ENCODE measurements around the gene SMAD6.

Gene SMAD6

DNA sequence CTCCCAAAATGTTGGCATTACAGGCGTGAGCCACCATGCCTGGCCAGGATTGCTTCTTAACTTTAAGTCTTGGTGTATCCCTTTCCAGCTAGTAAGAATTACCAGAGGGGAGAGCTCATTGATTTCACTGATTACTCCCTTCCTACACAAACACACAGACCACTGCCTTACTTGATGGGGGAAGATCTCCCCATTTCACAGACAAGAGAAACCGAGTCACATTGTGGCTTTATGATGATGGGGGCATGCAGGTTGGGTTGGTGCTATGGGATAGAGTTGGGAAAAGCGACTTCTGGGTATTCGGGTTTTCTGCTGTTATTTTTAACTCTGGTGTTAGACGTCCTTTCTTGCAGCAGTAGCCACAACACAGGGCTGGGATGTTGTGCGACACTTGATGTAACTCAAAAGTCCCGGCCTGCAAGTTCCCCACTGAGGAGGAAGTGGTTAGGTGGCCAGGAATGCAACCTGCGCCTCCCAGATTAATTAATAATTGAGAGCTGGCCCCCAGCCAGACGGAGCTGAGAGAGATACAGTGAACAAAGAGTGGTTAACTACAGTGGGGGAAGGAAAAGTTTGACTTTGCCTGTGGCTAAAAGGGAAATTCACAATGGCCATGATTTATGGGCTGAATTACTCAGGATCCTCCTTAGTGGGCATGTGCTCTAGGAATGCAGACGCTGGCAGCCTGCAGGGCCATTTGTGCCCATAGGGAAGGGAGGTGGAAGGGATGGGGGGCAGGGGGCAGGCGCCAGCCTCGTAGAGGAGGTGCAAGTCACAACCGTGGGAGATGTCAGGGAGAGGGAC is 63.6 kb downstream of the SMAD6 start:
- TF ChIP-seq GATA3 (IDR thresholded peaks at IDR 0.05; ENCODE audit: low read depth, low read length) (no peak), GATA2 (IDR thresholded peaks at IDR 0.05; ENCODE audit: low read depth, low read length) (no peak)

GRCh38 chr15:66766282-66767230 is 64.5 kb downstream of the SMAD6 start:
- TF ChIP-seq GATA3 (IDR thresholded peaks at IDR 0.05; ENCODE audit: low read depth, low read length) (no peak), GATA2 (IDR thresholded peaks at IDR 0.05; ENCODE audit: low read depth, low read length) (no peak)

- TF ChIP-seq GATA2 (IDR thresholded peaks at IDR 0.05; ENCODE audit: low read depth, low read length) = no peak
- TF ChIP-seq GATA3 (IDR thresholded peaks at IDR 0.05; ENCODE audit: low read depth, low read length) = no peak
Observed at GRCh38 chr15:66767240-66767659, 65.2 kb downstream of the SMAD6 start.

DNA sequence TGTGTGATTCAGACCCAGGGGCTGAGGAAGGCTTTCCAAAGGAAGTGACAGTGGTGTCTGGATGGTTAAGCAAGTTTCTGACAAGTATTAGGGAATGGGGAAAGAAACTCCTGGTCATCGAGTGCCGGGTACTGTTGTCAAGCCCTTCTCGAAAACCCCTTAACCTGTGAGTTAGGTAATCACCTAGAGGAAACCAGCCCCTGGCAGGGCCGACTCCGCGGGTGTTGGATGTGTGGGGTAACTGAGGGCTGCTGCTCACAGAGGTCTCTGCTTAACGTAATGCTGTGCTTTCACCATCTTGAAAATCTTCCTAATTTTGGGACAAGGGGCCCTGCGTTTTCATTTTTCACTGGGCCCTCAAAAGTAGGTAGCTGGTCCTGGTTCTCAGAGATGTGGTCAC is 67.0 kb downstream of the SMAD6 start:
- TF ChIP-seq GATA3 (IDR thresholded peaks at IDR 0.05; ENCODE audit: low read depth, low read length) = no peak
- TF ChIP-seq GATA2 (IDR thresholded peaks at IDR 0.05; ENCODE audit: low read depth, low read length) = no peak

DNA sequence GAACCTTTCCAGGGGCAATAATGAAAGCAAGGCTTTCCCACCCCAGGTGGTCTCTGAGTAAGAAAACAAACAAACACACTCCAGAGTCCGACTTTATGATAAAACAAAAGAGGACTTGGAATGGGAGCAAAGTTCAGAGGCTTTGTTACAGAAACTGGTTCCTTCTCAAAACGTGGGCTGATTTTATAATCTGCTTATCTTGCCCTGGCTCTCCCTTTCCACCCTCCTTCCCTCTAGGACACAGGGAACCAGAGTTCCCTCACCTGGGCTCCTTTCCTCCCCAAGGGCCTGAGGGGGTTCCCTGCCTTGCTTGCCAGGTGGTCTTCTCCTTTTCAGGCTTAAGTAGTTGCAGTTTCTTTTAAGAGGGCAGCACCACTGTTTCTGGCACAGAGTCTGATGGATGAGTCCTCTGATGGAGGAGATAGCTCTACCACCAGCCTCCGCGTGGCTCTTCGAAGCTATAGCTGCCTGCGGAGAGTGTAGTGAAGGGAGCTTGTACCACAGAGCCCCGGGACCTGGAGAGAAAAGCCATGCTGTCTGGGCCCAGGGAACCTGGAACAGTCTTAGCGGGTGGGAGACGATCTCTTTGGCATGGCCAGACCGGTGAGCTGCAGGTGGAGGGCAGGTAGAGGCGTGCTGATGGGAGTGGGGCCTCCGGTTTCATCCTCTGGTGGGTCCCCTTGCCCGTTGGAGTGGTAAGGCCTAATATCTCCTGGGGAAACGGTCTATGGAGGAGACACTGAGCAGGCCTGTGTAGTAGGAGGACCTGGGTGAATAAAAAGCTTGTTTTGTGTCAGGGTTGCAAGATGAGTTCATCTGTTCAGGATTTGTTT is 68.7 kb downstream of the SMAD6 start:
- TF ChIP-seq GATA3 (IDR thresholded peaks at IDR 0.05; ENCODE audit: low read depth, low read length) (no peak), GATA2 (IDR thresholded peaks at IDR 0.05; ENCODE audit: low read depth, low read length) (peak; percentile 37; the same call in 1 of the 2 replicates)

- no peak for TF ChIP-seq GATA3 (IDR thresholded peaks at IDR 0.05; ENCODE audit: low read depth, low read length)
- no peak for TF ChIP-seq GATA2 (IDR thresholded peaks at IDR 0.05; ENCODE audit: low read depth, low read length)
Observed at GRCh38 chr15:66771351-66771650, 69.3 kb downstream of the SMAD6 start.

- TF ChIP-seq GATA3 (IDR thresholded peaks at IDR 0.05; ENCODE audit: low read depth, low read length) (no peak), GATA2 (IDR thresholded peaks at IDR 0.05; ENCODE audit: low read depth, low read length) (no peak)
Observed at GRCh38 chr15:66772604-66773128, 70.6 kb downstream of the SMAD6 start.

- no peak for TF ChIP-seq GATA2 (IDR thresholded peaks at IDR 0.05; ENCODE audit: low read depth, low read length)
- no peak for TF ChIP-seq GATA3 (IDR thresholded peaks at IDR 0.05; ENCODE audit: low read depth, low read length)
Observed at GRCh38 chr15:66773129-66773873, 71.3 kb downstream of the SMAD6 start.

DNA sequence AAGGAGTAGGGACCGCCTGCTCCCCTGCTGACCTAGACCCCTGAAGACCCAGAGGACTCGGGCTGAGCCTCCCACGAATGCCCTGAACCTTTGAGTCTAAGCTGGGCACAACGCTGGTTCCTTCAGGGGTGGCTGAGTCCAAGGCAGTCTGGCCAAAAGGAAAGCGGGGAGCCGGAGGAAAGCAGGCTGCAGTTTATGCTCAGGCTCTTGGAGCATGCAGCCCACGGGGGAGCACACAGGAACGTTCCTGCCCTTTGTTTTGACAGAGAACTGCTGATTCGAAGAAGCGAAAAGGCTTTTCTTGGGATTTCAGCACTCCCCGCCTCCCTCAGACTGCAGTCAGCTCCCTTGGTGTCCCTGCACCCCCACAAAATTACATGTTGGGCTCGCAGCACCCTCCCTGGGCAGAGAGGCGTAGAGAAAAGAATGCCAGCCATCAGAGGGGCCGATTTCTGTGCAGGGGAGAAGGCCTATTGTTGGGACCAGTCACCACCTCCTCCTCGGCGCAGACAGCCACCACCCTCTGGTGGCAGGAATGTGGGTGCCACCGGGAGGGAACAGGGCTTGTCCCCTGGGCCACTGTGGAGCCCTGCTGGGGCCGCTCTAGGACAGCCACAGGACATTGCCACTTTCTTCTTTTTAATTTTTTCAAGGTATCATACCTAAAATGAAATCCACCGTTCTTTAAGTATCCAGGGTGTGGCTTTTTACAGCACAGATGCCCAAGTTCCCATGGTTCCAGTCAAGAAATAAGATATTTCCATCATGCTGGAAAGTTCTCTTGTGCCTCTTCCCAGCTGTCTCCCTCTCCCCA is 72.2 kb downstream of the SMAD6 start:
- TF ChIP-seq GATA3 (IDR thresholded peaks at IDR 0.05; ENCODE audit: low read depth, low read length) = no peak
- no peak for TF ChIP-seq GATA2 (IDR thresholded peaks at IDR 0.05; ENCODE audit: low read depth, low read length)

DNA sequence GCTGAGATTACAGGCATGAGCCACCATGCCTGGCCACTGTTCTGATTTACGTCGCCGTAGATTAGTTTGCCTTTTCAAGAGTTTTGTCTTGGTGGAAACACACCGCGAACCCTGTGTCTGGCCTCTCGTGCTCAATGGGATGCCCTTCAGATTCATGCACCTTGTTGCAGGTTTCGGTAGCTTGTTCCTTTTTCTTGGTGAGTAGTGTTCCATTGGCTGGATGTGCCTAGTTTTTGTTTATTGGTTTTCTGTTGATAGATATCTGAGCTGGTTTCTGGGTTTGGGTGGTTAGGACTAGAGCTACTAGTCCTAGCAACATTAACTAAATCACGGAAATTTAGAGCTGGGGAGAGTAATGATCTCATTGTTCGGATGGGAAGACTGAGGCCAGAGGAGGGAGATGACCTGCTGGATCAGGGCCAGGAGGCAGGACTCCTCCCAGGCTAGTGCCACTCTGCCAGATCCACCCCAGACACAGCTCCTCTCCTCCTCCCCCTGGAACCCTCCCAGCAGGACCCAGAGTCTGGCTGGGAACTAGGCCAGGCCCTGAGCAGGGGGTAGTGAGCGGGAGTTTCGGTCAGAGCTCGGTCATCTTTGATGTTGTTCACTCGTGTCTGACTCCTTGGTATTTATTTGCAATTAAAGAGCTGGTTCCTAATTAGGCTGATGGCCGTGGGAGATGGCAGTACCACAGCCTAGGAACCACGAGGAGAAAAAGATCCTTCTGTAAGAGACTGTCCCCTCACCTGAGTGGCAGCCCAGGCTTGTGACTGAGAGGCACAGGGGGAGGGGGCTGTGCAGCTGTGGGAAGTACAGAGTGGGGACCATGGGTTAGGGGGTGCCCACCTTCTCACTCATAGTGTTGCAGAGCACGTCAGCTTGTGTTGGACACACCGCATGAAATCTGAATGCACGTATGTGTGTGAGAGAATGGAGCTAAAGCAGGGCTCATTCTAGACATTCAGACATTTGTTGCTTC is 73.4 kb downstream of the SMAD6 start:
- TF ChIP-seq GATA3 (IDR thresholded peaks at IDR 0.05; ENCODE audit: low read depth, low read length) = no peak
- TF ChIP-seq GATA2 (IDR thresholded peaks at IDR 0.05; ENCODE audit: low read depth, low read length) = no peak

DNA sequence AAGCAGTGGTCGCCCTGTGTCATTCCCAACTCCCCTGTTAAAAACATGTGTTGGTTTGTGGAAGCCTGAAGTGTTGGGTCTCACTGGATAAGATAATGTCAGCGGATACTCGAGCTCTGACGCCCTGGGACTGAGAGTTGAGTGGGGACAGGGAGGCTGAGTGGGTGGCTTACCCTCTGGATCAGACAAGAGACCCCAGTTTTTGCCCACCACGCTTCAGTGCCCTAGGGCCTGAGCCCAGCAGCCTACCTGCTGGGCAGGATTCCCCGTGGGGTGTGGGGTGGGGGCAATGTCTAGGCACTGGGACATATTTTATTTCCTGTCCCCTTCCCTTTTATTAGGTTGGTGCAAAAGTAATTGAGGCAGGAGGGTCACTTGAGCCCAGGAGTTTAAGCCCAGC is 75.0 kb downstream of the SMAD6 start:
- TF ChIP-seq GATA3 (IDR thresholded peaks at IDR 0.05; ENCODE audit: low read depth, low read length) (no peak), GATA2 (IDR thresholded peaks at IDR 0.05; ENCODE audit: low read depth, low read length) (no peak)
